GM21367 (cell line): ENCODE data around the gene DELE1.
A peak's percentile ranks its signal among the peaks of the same experiment; 100 is the strongest.

Source experiments
- ATAC-seq: cut with Tn5 transposase; IDR thresholded peaks from one replicate; pipeline ENCODE4 v1.9.1; 2021; ENCODE audit not compliant: unreplicated experiment

Gene DELE1

DNA sequence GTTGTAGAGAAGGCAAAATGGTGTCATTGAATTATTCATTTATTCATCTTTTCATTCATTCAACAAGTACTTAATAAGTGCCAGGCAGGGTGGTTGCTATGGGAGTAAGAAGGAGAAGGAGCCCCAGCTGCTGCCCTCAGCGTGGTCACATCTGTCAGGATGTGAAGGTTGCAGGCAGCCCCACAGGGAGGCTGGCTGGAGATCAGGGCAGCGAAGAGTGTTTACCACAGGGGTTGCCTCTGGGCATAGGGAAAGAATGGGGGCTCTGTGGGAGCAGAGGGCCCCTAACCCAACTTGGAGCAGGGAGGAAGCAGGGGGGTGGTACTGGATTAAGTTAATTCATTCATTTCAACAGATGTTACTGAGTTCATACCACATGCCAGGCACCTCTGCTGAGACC lies 28.3 kb downstream of the DELE1 start:
- ATAC-seq = no peak

DNA sequence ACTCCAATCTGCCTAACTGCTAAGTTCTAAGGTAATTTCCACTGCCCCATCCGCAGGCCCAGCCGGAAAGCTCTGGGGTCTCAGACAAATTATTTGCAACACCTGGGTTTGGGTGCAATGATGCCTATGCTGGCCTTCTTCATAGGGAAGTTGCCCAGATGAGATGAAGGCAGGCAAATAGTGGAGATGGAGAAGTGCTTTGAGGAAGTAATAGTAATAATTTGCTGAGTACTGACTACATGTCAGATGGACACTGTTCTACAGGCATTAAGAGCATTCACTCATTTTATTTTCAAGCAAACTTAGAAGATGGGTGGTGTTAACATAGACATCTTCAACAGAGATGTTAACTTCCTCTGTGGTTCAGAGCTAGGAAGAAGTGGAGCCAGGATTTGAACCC lies 30.5 kb downstream of the DELE1 start:
- no peak for ATAC-seq

DNA sequence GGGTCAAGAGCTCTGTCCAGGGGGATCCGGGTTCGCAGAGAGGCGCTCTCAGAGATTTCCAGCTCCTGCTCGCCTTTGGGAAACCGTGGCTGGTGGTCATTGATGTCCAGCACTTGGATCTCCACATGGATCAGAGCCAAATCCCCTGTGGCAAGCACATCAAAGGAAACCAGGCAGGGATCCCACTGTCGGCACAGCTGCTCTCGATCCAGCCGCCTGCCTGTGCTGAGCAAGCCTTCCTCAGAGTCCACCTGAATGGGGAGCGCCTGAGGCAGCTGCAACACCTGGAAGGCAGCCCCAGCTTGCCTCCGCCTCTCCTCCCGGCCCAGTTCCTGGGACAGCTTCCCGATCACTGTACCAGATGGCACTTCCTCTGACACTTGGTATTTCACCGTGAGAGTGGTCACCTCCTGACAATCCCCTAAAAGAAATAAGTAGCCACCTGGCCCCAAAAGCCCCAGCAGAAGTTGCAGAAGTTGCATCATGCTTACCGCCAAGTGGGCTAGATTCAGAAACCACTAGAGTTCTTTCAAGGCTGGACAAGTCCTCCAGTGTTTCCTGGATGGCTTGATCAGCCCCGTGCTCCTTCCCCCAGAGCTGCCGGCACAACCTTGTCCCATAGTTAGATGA lies 33.8 kb downstream of the DELE1 start:
- no peak for ATAC-seq

DNA sequence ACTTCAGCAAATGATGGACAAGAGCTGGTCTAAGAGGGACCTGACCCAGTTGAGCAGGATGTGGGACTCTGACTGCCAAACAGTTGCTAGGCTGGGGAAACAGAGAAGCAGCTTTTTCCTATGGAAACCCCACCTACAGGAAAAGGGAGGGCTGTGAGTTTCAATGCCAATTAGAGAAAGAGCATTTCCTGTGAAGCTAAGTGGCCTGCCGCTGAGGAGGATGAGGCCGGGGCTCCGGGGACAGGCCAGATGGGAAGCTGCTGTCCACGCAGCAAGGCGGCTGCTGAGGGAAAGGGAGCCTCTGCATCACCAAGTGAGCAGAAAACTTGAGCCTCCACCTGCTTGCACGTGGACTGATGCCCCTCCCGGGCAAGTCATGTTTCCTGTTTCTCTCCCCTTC lies 34.4 kb downstream of the DELE1 start, which contains the start of gene PCDH12:
TSS of gene PCDH12 (minus strand) at position 90 of the 400 bp plus-strand sequence. CDS start 351 bp downstream, outside the sequence.
- ATAC-seq = no peak

DNA sequence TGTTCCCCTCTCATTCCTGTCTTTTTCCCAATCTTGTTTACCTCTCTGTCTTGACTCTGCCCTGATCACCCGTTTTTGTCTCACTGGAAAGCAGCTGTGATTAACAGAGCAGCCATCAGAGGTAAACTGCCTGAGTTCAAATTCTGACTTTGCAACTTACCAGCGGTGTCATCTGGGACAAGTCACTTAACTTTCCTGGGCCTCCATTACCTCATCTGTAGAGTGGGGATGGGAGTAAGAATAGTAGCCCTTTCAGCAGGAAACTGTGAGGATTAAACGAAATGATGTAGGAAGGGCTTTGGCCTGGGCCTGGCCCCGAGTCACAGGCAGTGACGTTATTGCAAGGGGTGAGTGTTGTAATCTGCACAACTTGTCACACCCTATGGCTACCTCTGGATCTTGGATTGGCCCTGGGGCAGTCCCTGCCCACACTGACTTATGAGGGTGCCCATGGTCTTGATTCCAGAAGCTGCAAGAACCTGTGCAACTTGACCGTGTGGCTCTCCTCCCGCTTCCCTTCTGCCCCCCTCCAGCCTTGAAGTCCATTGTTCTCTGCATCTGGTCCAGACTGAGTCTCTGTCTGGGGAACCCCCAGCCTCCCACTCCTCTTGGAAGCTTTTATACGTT lies 35.0 kb downstream of the DELE1 start:
- no peak for ATAC-seq

DNA sequence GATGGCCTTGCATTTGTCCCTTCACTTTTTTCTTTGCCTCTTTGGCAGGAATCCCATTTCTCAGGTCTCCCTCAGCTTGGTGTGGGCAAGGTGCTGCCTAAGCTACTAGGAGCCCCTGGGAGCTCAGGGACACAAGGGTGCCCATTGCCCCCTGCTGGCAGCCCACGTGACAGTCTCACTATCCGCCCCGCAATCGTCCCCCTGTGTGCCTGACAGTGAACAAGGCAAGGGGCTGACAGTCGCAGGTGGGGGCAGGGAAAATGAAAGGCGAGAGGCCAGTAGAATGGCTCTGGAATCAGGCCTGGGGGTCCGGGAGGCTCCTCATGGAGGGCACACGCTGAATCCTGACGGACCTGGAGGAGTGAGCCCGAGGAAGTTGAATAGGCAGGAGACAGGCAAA lies 36.3 kb downstream of the DELE1 start:
- ATAC-seq = no peak

DNA sequence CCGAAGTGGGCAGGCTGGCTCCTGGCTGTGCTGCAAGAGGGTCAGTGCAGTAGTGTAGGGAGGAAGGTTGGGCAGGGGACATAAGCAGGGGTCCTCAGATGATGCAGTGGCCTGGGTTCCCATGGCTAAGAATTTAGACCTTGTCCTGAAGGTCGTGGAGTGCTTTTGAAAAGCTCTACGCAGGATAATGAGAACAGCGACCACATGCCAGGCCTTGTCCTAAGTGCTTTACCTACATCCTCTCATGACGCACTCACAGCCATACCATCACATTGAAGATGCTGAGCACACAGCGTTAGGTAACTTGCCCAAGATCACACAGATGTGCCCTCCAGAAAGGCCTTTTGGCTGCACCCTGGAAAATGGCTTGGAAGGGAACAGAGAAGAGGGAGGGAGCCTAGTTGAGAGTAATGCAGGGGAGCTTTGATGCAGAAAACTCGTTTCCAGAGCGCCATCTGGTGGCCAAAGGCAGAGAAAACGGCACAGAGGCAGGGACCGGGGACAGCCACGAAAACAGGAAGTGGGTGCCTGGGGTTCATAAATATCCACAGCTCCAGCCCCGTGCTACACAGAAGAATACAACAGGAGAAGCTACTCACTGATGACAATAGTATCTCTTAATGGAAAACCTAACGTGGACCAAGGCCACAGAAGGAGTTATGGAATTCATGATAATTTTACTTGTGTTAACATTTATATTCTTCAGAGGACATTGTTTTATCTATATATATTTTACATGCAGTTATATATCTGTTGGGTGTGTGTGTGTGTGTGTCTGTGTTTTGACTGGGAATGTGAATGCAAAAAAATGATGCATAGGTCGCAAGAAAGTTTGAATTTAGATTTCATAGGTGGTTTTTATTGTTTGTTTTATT lies 37.0 kb downstream of the DELE1 start:
- peak; percentile 84 for ATAC-seq

DNA sequence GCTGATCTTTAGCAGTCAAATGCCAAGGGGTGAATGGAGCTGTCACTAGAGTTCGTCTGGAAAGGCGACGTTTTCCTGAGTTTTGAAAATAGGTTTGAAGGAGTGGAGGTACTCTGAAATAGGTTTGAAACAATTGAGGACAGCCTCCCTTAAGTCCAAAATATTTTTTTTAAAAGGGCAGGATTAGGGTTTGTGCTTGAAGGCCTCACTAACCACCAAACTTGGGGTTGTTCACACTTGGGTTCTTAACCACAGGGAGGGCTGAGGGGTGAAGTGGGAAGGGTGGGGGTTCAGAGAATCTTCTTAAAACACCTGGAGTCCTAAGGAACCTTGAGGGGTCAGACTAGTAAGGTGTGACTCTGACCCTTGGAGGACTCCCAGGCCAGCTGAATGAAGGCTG lies 37.8 kb downstream of the DELE1 start:
- ATAC-seq = no peak

DNA sequence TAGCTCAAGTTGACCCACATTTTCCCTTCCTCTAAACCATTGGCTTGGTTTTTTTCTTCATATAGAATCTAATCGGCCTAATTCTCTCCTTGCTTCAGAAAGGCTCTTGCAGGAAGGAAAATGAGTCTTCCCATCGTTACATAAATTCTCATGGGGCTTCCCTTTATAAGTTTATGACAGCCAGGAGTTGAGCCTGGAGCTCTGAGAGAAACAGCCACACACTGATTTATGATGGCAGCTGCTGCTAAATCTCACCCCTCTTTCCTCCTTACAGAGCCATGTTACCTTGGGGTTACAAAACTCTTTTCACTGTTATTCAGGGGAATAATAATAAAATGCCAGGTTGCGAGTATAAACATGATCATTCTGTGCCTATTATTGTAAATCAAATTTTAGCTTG lies 40.0 kb downstream of the DELE1 start:
- ATAC-seq = no peak

DNA sequence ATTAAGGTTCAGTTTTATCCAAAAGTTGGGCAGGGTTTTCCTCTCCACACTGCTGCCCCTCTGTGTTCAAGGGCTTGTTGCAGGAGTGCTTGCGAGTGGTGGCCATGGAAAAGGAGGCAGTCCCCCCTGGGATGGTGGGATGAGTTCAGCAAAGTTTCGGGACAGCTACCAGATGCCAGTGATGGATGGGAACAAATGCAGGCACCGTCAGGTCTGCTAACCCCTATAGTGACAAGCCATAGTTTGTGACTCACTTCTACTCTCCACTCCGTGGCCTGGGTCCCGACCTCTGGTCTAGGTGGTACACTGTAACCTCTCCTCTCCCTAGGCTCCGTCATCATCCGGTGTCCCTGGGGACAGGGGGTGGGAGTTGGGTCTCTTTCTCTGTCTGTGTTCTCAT lies 41.4 kb downstream of the DELE1 start:
- no peak for ATAC-seq

DNA sequence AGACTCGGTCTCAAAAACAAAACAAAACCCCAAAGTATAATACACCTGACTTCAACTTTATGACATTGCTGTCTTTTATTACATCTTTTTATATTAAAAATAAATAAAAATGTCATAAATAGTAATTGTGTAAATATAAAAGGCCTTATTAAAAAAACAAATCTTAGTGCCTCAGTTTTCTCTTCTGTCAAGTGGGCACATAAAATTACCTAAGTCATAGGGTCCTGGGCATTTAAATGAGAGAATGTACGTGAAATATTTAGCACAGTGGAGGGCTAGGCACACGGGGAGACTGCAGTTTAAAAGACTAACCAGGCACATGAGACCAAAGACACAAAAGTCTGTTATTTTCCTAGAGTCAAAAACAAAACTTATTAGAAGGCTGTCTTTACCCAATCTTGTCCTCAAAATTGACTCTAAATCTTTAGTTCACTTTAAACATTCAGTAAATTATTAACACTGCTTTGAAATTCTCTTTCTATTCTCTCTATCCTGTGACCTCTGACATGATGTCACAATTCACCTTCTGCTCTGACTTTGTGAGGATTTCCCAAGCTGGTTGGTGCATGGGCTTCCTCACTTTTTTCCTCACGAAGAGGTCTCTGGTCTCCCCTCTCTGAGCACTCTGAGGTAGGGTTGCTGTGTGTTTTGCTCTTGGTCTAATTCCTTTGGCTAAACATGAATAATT lies 42.7 kb downstream of the DELE1 start:
- no peak for ATAC-seq

DNA sequence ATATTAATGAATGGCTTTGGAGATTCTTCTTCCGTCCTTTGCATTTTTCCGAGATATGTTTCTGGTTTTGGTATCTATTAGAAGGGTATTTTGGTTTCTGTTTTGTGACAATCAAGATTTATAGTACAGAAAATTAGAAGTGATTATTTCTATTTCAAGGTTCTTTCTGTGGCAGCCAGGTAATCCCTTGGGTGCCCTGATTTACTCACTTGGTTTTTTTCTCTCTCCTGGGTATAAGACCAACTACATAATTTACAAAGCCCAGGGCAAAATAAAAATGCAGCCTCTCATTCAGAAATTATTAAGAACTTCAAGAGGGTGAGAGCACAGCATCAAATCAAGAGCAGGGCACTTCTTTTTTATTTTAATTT lies 43.3 kb downstream of the DELE1 start:
- ATAC-seq = no peak

DNA sequence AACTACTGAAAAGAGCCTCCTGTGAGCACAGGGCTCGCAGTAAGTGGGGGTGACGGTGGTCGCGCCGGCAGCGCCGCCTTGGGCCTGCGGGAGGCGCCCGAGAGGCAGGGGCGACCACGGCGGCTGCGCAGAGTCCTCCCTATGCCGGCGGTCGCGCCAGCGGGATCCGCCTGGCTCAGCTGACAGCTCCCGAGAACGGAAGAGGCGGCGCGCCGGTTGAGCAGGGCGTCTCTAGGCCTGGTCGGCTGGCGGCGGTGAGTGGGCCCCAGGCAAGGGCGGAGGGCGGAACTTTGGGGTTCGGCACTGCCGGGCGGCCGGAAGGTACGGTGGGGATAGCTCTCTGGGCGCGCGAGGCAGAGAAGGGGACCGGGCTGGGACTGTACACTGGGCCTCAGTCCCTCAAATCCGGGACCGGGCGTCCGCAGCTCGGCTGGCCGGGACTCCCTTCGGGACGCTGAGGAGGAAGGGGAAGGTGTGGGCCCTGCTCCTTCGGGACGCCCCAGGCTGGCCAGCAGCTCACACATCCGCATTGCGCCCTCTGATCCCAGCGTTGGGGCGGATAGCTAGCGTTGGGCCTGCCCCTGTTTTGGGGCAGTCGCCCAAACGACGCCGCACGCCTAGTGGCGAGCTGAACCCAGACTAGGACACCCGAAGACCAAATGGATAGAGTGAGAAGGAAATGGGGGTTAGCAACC lies 45.4 kb downstream of the DELE1 start, which contains the start of gene RNF14:
TSS of gene RNF14 (plus strand) at position 192 of the 695 bp plus-strand sequence. CDS start 4,484 bp downstream, outside the sequence.
- ATAC-seq = peak; percentile 90

DNA sequence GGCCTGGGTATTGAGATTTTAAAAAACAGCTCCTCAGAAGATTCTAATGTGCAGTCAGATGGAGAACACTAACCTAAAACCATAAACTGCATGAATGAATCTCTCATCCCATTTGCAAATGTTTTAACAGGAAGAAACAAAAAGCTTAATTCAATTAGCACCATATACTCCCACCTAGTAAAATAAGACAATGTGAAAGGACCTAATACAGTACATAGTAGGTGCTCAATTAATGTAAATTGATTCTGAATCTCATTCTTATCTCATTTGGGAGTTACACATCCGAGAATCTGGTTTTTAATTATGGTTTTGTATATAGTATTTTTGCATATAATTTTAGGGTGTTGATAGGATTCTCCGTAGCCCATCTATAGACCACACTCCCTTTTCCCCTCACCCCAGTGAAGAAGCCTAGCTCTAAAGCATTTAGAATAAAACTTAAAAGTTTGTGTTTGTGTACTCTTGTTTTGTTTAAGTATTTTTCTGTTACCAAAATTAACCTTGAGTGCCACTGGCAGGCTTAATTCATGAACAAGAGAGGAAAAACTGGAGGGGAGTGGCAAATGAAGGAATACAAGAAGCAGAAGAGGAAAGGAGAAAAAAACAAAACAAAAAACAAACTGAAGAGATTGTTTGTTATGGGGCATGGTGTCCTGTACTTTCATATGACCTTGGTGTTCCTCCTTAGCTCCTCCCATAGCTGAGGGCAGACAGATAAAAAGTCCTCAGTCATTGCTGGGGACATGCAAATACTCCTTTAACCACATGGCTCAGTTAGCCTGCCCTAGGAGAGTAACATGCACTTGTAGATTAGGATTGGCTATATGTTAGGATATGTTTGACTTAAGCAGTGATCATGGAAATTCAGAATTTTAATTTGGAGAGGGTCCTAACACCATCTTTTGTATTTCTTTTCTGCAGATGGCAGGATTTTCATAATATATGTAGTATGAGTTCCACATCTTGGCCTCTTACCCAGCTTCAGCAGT lies 46.4 kb downstream of the DELE1 start:
- peak; percentile 65 for ATAC-seq

DNA sequence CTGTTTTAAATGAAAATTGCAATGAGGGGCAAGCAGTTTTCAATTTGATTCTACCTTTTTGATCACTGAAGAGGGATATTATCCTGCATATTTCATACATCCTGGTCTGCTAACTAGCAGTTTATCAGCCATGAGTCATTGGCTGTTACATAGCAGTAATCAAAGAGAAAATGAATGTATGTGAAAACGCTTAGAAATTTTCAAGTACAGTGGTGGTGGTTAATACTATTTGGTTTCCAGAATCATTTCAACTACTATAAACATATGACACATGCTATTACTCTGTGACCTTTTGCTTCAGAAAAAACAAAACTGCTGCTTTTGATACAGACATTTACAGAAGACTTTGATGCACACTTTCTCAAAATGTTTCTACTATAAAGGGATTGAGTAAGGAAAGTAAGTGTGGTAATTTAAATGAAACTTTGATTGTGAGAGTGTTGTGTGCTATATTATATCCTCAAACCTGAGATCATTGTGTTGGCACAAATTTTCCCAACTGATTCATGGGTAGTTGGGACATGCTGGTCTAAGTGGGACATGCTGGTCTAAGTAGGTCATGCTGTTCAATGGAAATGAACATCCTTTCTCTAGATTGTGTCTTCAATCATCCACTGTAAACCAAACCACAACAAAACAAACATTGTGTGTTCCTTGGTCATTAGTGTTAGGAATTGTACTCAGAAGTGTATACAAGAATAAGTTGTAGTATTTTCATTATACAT lies 50.4 kb downstream of the DELE1 start:
- no peak for ATAC-seq

DNA sequence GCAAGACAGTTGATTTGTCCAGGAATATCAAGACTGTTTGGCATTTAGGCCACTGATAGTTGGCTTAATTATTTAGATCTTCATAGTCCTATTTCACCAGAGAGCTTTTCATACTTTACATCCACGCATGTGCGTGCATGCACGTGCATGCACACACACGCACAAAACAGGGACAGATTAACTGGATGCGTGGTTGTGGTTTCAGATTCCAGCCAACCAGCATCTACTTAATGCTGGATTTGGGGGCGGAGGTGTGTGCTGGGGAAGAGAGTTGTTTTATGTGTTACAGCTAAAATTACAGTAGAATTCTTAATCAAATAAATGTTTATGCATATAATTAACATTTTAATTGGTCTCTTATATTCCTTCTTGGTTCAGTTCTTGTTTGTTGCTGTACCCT lies 52.5 kb downstream of the DELE1 start:
- no peak for ATAC-seq

DNA sequence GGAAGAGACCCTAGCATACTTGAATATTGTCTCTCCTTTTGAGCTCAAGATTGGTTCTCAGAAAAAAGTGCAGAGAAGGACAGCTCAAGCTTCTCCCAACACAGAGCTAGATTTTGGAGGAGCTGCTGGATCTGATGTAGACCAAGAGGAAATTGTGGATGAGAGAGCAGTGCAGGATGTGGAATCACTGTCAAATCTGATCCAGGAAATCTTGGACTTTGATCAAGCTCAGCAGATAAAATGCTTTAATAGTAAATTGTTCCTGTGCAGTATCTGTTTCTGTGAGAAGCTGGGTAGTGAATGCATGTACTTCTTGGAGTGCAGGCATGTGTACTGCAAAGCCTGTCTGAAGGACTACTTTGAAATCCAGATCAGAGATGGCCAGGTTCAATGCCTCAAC lies 54.7 kb downstream of the DELE1 start:
- no peak for ATAC-seq

DNA sequence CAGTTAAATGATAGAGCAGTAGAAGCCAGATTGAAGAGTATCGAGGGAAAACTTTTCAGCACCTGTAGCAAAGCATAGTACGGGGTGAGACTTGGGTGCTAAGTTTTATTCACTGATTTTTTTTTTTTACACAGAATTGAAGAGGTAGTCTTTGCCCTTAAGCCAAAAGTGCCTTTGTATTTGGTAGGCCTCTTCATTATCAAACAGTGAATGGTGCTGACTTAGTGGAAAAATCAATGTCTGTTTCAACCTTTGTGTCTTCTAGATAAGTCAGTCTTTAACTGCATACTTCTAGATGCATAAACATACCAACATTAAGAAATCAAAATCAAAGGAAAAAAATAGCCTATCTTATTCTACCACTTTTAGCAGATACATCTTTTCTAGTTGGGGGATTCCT lies 59.0 kb downstream of the DELE1 start:
- ATAC-seq = no peak

DNA sequence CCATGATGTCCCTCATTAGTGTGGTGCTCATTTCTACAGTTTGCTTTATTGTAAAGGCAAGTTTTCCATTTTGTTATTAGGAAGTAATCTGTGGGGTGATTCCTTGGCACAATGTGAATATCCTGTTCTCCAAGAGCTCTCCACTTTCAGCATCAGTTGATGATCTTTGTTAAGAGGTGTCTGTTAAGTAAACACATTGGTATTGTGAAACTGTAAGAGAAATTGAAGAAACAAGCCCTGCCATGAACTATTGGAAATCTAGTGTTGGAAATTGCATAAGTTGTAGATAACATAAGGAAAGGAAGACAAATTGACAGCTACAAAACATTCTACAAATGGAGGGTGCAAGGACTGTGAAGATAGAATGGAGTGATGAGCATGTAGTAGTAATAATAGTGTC lies 62.4 kb downstream of the DELE1 start:
- no peak for ATAC-seq
